GM18907 (cell line): ENCODE results near the gene POMGNT1.
A peak's percentile ranks its signal among the peaks of the same experiment; 100 is the strongest.

Experiments
- ATAC-seq: cut with Tn5 transposase; IDR thresholded peaks from one replicate; pipeline ENCODE4 v1.9.1; 2021; ENCODE audit warnings: mild to moderate bottlenecking, moderate library complexity; ENCODE audit not compliant: unreplicated experiment

POMGNT1 gene

DNA sequence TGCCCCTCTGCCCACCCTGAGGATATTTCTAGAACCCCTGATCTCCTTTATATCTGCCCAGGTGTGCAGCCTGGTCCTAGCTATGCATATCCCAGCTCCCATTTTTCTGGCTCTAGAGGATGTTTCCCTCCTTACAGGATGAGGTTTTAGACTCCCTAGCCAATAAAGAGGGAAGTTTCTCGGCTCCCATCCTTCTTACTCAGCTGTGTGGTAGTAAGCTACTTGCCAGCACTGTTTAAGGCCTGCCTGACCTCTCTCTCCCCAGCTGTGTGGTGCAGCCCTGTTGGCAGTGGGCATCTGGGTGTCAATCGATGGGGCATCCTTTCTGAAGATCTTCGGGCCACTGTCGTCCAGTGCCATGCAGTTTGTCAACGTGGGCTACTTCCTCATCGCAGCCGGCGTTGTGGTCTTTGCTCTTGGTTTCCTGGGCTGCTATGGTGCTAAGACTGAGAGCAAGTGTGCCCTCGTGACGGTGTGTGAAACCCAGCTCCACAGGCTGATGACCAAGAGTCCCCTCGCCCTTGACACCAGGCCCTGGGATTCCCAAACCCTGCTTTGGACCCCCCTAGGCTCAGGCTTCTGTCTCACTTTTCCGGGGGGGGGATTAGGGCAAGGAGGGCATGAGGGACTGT, 14.2 kb downstream of the POMGNT1 start:
- ATAC-seq: no peak

DNA sequence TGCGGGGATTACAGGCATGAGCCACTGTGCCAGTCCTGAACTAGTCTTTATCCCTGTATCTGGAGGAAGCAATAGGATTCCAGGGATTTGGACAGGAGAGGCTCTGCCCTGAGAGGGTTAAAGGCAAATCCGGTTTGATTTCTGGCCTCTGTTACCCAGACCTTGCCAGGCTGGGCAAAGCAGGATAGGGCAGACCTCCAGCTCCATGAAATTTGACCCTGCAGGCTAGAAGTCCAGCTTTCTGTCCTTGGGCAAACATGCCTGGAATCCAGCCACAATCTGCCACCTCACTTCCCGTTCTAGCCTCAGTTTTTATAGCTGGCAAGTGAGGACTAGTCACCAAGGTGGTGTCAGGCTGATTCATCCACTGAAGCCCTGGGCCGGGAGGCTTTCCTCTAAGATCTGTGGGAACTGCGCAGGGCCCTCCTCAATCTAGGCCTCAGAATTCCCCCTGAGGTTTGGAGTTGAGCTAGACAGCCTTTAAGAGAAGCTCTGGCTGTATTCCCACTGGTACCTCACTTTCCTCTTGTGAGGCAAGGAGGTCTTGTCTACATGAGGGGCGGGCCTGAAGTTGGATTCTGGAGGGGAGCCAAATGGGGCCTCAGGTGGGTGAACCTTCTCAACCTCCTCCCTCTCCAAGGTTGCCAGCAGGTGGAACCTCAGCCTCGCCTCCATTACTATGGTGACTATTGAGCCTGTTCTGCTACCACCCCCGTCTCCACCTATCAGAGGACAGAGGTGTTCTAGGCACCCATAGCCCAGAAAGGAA, 15.0 kb downstream of the POMGNT1 start:
- ATAC-seq: no peak

- ATAC-seq: no peak
Observed at GRCh38 chr1:46181343-46182260, 16.6 kb downstream of the POMGNT1 start.

GRCh38 chr1:46180082-46180616, 18.1 kb downstream of the POMGNT1 start:
- ATAC-seq: no peak

GRCh38 chr1:46179138-46180081, 18.8 kb downstream of the POMGNT1 start:
- no peak for ATAC-seq

- no peak for ATAC-seq
Observed at GRCh38 chr1:46176211-46176865, 21.9 kb downstream of the POMGNT1 start, which contains the start of gene P3R3URF. P3R3URF (minus strand) TSS chr1:46176488; CDS start chr1:46176471, 17 bp downstream.

GRCh38 chr1:46175243-46175642, 23.0 kb downstream of the POMGNT1 start:
- ATAC-seq: no peak

DNA sequence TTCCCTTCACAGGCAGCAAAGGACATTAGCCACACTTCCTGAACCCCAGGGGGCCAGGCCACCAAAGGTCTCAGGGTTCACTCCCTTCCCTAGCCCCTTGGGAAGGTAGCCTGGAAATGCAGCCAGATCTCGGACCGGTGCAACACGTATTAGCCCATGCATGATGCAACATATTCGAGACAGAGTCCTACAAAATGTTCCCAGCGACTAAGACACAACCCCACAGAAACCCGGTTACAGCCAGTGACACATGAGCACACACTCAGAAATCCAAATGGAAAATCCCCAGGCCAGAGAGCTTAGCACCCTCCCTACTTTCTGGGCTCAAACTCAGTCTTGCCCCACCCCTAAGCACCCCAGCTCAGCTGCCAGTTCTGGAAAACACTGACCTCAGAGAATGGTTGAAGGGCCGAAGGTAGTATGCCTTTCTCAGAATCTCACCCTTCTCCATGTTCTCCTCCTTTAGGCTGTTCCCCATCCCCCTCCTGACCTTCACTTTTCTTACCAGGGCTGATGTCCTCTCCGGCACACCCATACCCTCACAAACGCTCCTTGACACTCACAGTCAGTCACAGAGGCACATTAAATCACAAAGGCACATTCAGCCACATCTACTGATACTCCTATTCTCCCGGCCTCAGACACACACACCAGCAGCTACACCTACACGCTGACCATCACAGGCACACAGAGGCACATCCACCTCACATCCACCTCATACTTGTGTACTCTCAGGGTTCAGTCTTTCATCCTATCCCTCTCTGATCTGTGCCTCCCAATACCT, 23.6 kb downstream of the POMGNT1 start, which contains the start of gene TSPAN1:
Gene TSPAN1, plus strand, starts transcription at position 640 of the 784 bp plus-strand sequence. CDS start 6,021 bp downstream, outside the sequence.
- ATAC-seq: no peak

- no peak for ATAC-seq
Observed at GRCh38 chr1:46173361-46173856, 24.8 kb downstream of the POMGNT1 start.

GRCh38 chr1:46172321-46172720, 25.9 kb downstream of the POMGNT1 start:
- no peak for ATAC-seq

DNA sequence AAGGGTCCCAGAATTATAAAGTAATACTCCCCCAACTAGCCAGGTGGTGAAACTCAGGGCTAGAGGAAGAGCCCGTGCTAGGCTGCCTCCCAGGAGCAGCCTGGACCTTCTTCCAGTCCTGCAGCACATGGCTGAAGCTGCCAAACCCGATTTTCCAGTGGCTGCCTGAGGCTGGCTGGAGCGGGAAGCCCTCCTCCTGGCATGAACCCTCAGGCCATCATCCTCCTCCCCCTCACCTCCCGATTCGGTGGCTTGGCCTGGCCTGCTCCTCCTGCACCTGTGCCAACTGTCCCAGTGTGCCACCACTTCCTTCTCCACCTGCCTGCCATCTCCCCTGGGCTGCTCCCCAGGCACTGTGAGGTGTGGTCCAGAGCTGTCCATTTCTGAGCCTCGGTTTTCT, 26.4 kb downstream of the POMGNT1 start:
- no peak for ATAC-seq

DNA sequence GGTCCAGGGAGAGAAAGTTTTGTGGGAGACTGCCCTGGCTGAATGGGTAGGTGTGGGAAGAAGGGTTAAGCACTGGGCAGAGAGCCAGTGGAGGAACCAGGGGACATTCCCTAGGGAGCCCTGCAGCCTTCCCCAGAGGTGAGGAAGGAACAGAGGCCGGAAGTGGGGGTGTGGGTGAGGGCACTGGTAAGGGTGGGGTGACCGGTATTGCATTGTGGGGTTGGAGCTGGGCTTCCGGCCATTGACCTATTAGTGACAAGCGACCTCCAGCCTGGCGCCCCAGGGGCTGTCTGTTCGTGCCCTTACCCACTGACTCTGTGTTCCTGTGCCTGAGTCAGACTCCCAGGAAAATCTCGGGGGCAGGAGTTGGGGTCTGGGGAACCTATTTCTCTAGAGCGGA, 26.9 kb downstream of the POMGNT1 start:
- ATAC-seq: no peak

- ATAC-seq: no peak
Observed at GRCh38 chr1:46169811-46170454, 28.3 kb downstream of the POMGNT1 start.

- ATAC-seq: no peak
Observed at GRCh38 chr1:46168477-46168876, 29.8 kb downstream of the POMGNT1 start.

- ATAC-seq: peak; percentile 55
Observed at GRCh38 chr1:46166521-46167462, 31.4 kb downstream of the POMGNT1 start.

GRCh38 chr1:46160212-46160611, 38.0 kb downstream of the POMGNT1 start:
- no peak for ATAC-seq

DNA sequence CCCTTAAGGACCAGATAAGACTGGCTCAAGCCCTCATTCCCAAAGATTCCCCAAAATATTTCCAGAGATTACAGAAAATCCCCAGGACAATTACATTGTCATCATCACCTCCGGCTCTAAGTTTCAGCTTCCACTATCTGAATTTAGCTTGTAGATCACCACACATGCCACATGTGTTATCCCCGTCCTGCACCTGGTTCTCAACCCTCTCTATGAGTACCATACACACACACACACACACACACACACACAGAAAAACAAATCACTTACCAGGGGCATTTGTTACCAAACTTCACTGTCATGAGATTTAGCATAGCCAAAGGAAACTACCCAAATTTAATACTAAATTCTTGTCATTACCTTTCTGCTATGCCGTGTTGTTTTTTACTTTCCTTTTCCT, 38.7 kb downstream of the POMGNT1 start:
- ATAC-seq: no peak
